A673 (cell line): ENCODE measurements around the gene CLSTN2. TPM values are rescaled to one million over a fixed set of nuclear protein-coding genes. Genes with fewer than 3 reads are reported as not detected.

Source experiments
- BruUV-seq: library from RNA; stranded (reverse); fragments of 400-500 nt; replicated peaks from 2 replicates; lab custom pipeline; 2021; lab: Mats Ljungman, UMichigan
- CTCF ChIA-PET: fragments of 300-600 bp; sonication (Branson Sonifier 250); formaldehyde crosslinking; loops from one replicate; lab custom pipeline; 2022; ENCODE audit warnings: antibody characterized with exemption; lab: Charles Lee
- POLR2A ChIA-PET: fragments of 300-600 bp; sonication (Branson Sonifier 250); formaldehyde crosslinking; loops from one replicate; lab custom pipeline; 2022; ENCODE audit warnings: antibody characterized with exemption; ENCODE audit not compliant: low non-redundant PET; lab: Charles Lee
- DNase-seq: peaks from one replicate; pipeline ENCODE4 v3.0.0-alpha.2; 2015; ENCODE audit warnings: low spot score
- H3K27ac ChIP-seq: fragments of 200-600 bp; sonication (generic); 2 replicates; pipeline ENCODE4 v1.5.1; 2016; ENCODE audit warnings: mixed run types, low read depth, mild to moderate bottlenecking, mixed read lengths, antibody characterized with exemption, low read length; ENCODE audit not compliant: poor library complexity, severe bottlenecking
- H3K27me3 ChIP-seq: fragments of 200-600 bp; sonication (generic); replicated peaks from 2 replicates; pipeline ENCODE4 v1.6.1; 2017; ENCODE audit warnings: mixed run types, low read depth, mild to moderate bottlenecking, mixed read lengths, antibody characterized with exemption, low read length; ENCODE audit not compliant: insufficient read depth, poor library complexity
- H3K36me3 ChIP-seq: fragments of 200-600 bp; sonication (generic); 2 replicates; pipeline ENCODE4 v1.6.1; 2016; ENCODE audit warnings: mixed run types, mild to moderate bottlenecking, mixed read lengths, antibody characterized with exemption, low read length; ENCODE audit not compliant: insufficient read depth, poor library complexity, severe bottlenecking
- H3K4me1 ChIP-seq: fragments of 200-600 bp; sonication (generic); 2 replicates; pipeline ENCODE4 v1.6.1; 2017; ENCODE audit warnings: mixed run types, mild to moderate bottlenecking, mixed read lengths, antibody characterized with exemption, low read length; ENCODE audit not compliant: insufficient read depth, poor library complexity, severe bottlenecking
- H3K4me3 ChIP-seq: fragments of 200-600 bp; sonication (generic); 2 replicates; pipeline ENCODE4 v1.5.1; 2016; ENCODE audit warnings: low read depth, mixed run types, mild to moderate bottlenecking, mixed read lengths, low read length; ENCODE audit not compliant: poor library complexity, severe bottlenecking
- H3K9me3 ChIP-seq: fragments of 200-600 bp; sonication (generic); 2 replicates; pipeline ENCODE4 v1.6.1; 2016; ENCODE audit warnings: mixed run types, low read depth, mild to moderate bottlenecking, mixed read lengths, antibody characterized with exemption, low read length; ENCODE audit not compliant: poor library complexity, severe bottlenecking
- CTCF ChIP-seq: fragments of 300-800, 200-600 bp; sonication (generic); conservative IDR thresholded peaks from 2 replicates; pipeline ENCODE4 v1.5.1; 2017; ENCODE audit warnings: low read depth, mild to moderate bottlenecking, antibody characterized with exemption, low read length, moderate library complexity, mixed read lengths
- EZH2 ChIP-seq: fragments of 200-600 bp; sonication (generic); IDR thresholded peaks from 2 replicates; pipeline ENCODE4 v1.6.1; 2017; ENCODE audit warnings: borderline replicate concordance, low read depth, mild to moderate bottlenecking, mixed read lengths, antibody characterized with exemption, low read length; ENCODE audit not compliant: poor library complexity, severe bottlenecking
- intact Hi-C: fragments of 100-400 bp; cut with micrococcal nuclease; formaldehyde crosslinking; loops from one replicate; pipeline ENCODE4 v1.10.0; 2022; ENCODE audit not compliant: unreplicated experiment
- total RNA-seq: library from RNA; stranded (reverse); gene quantifications from 2 replicates; pipeline ENCODE4 v1.2.3, GENCODE V29; 2021

CLSTN2 gene
- total RNA-seq, 1 experiment from 2014 or later: 50.7 TPM

GRCh38 chr3:140086642-140087041 is 151.7 kb downstream of the CLSTN2 start:
- no peak overlapping the region for H3K4me3 ChIP-seq

DNA sequence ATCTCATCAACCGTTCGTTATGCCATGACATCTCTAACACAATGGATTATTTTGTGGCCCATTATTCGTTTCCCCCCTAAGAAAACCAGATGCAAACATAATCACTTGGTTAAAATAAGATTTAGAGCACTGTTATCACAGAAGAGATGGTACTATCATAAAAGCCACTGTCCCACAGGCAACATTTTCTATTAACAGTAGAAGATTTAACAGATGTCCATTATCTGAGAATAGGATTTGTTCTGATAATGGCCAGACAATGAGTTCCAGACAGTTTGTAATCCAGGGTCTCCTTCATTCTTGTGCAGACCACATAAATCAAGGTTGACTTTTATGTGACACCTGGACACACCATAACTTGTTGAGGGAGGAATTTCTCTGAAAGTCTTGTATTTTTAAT is 153.1 kb downstream of the CLSTN2 start:
- Histone ChIP-seq H3K4me3 (no peak overlapping the region), H3K27me3 (no peaks in the 10 kb centered on the region), H3K36me3 (no peaks in the 10 kb centered on the region), H3K9me3 (no peaks in the 10 kb centered on the region), H3K4me1 (no peaks in the 10 kb centered on the region), H3K27ac (no peak overlapping the region)
- DNase-seq: no peak
- CTCF ChIA-PET: no interaction called here
- no peak for TF ChIP-seq EZH2
- TF ChIP-seq CTCF: no peak
- BruUV-seq: no TSS peak
- intact Hi-C loops: no loop called here
- POLR2A ChIA-PET: no interaction called here

More at GRCh38 chr3:140086642-140087041, 151.7 kb downstream of the CLSTN2 start:
- no peaks in the 10 kb centered on the region for H3K36me3 ChIP-seq
- intact Hi-C loops: no loop called here
- H3K27ac ChIP-seq: no peak overlapping the region
- ChIA-PET POLR2A (interaction anchor here (0.5 to 0.7 kb wide), 2 partner anchors 697 to 747 kb away, joined by 3 to 7 read pairs; no protein-coding TSS in a partner anchor), CTCF (no interaction called here)
- H3K4me1 ChIP-seq: no peaks in the 10 kb centered on the region
- TF ChIP-seq EZH2 (no peak), CTCF (no peak)
- no peak for DNase-seq
- BruUV-seq: no TSS peak
- H3K9me3 ChIP-seq: no peaks in the 10 kb centered on the region
- H3K27me3 ChIP-seq: no peaks in the 10 kb centered on the region

GRCh38 chr3:140088513-140088912 is 153.5 kb downstream of the CLSTN2 start:
- CTCF ChIA-PET: no interaction called here

More at GRCh38 chr3:140088513-140088912, 153.5 kb downstream of the CLSTN2 start:
- no peaks in the 10 kb centered on the region for H3K36me3 ChIP-seq
- H3K4me1 ChIP-seq: peaks cover 2% of the 10 kb centered on the region
- H3K4me3 ChIP-seq: no peak overlapping the region
- no TSS peak for BruUV-seq
- DNase-seq: peak; percentile 40
- no peak for TF ChIP-seq EZH2
- POLR2A ChIA-PET: interaction anchor here (1.1 kb wide), 1 partner anchor 485 kb away, joined by 3 read pairs; no protein-coding TSS in a partner anchor
- no peaks in the 10 kb centered on the region for H3K9me3 ChIP-seq
- no peak overlapping the region for H3K27ac ChIP-seq
- H3K27me3 ChIP-seq: no peaks in the 10 kb centered on the region
- intact Hi-C loops: no loop called here
